Fibroblast of lung (primary cell): ENCODE results near the gene NYAP1.

Source experiments
- EZH2 ChIP-seq: IDR thresholded peaks from 2 replicates; pipeline ENCODE4 v1.5.1; 2012; ENCODE audit warnings: low read length, control low read depth, mild to moderate bottlenecking; ENCODE audit errors: missing control alignments
- TF ChIP-seq, protein P1 (sequence below), 2 donors: IDR thresholded peaks in 1 of 2; conservative IDR thresholded peaks in 1 of 2; 1 replicate in 1 of 2; 2 replicates in 1 of 2; pipeline ENCODE4 v1.5.1; 2011 to 2012; ENCODE audit warnings: low read length in 2 of 2, control low read depth in 1 of 2, inconsistent platforms in 1 of 2, low read depth in 1 of 2, mild to moderate bottlenecking in 1 of 2

DNA sequence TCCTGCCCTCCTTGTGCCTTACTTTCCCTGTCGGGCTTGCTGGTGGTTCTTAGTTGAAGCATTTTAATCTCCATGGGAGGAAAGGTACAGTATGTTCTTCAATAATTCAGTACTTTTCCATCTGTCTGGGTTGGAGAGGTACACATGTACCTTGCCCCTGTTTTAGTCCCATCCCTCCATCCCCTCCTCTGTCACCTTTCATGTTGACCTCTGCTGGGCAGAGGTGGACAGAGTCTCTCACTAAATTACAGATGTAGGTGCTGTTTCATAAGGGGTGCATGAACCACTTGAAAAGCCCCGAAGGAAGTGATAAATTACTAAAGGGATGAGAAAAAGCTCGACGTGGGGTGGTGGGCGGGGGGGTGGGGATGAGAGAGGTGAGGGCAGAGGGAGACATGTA lies 60.7 kb downstream of the NYAP1 start:
- TF ChIP-seq, protein P1, sequence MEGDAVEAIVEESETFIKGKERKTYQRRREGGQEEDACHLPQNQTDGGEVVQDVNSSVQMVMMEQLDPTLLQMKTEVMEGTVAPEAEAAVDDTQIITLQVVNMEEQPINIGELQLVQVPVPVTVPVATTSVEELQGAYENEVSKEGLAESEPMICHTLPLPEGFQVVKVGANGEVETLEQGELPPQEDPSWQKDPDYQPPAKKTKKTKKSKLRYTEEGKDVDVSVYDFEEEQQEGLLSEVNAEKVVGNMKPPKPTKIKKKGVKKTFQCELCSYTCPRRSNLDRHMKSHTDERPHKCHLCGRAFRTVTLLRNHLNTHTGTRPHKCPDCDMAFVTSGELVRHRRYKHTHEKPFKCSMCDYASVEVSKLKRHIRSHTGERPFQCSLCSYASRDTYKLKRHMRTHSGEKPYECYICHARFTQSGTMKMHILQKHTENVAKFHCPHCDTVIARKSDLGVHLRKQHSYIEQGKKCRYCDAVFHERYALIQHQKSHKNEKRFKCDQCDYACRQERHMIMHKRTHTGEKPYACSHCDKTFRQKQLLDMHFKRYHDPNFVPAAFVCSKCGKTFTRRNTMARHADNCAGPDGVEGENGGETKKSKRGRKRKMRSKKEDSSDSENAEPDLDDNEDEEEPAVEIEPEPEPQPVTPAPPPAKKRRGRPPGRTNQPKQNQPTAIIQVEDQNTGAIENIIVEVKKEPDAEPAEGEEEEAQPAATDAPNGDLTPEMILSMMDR (conservative IDR thresholded peaks at IDR 0.05 in 1 of 2, IDR thresholded peaks at IDR 0.05 in 1 of 2; ENCODE audit: low read depth in 1 of 2, low read length in 2 of 2) = no peak
- no peak for TF ChIP-seq EZH2
